Measurements from ENCODE around the gene WASL. TPM values are rescaled to one million over a fixed set of nuclear protein-coding genes. Genes with fewer than 3 reads are reported as not detected.
"Not testable (repeated sequence)": the region's sequence is repeated elsewhere in the genome, so short reads cannot be mapped to it uniquely, and the experiment has no call there.

Gene WASL
- polyA plus RNA-seq, 1 donor (not counting 4 experiments of a cell fraction or from before 2014, with no cell fraction given) = 17.5 TPM

GRCh38 chr7:123723913-123724312, 24.9 kb downstream of the WASL start:
- Histone ChIP-seq H4K20me1 (ENCODE audit: control insufficient read depth, extremely low read depth, insufficient read depth, low read length) (peaks cover 2% of the 10 kb centered on the region), H3K9ac (ENCODE audit: control insufficient read depth, extremely low read depth, insufficient read depth, low read length) (no peak overlapping the region), H3K36me3 (ENCODE audit: control insufficient read depth in 2 of 2, extremely low read depth in 1 of 2, insufficient read depth in 2 of 2, low read length in 2 of 2) (peaks cover 0 to 1% of the 10 kb centered on the region in 2 experiments), H3K27ac (ENCODE audit: control insufficient read depth, insufficient read depth, low read length) (no peak overlapping the region), H3K4me2 (ENCODE audit: control insufficient read depth, extremely low read depth, insufficient read depth, low read depth, low read length) (no peak overlapping the region), H3K4me1 (ENCODE audit: control insufficient read depth, extremely low read depth, insufficient read depth, low read length) (no peaks in the 10 kb centered on the region), H3K9me1 (ENCODE audit: control insufficient read depth, extremely low read depth, insufficient read depth, low read length) (no peaks in the 10 kb centered on the region), H2AFZ (ENCODE audit: control insufficient read depth, low read length) (no peak overlapping the region), H3K9me3 (ENCODE audit: control insufficient read depth, low read depth, low read length) (no peaks in the 10 kb centered on the region), H3K79me2 (ENCODE audit: control insufficient read depth, insufficient read depth, low read length) (peaks cover 94% of the 10 kb centered on the region), H3K4me3 (ENCODE audit: control insufficient read depth in 2 of 3, extremely low read depth in 1 of 3, insufficient read depth in 2 of 3, low read depth in 1 of 3, low read length in 3 of 3) (no peak overlapping the region), H3K27me3 (ENCODE audit: control insufficient read depth, extremely low read depth, insufficient read depth, low read length) (no peaks in the 10 kb centered on the region)
- FAIRE-seq (no peak), DNase-seq (ENCODE audit: low read depth, low spot score) (no peak)
- TF ChIP-seq CTCF (optimal IDR thresholded peaks at IDR 0.05 in 1 of 3, IDR thresholded peaks at IDR 0.05 in 1 of 3, conservative IDR thresholded peaks at IDR 0.05 in 1 of 3; ENCODE audit: extremely low read depth in 1 of 3, insufficient read depth in 2 of 3, low read length in 3 of 3) (no peak), EZH2 (IDR thresholded peaks at IDR 0.05; ENCODE audit: low read length) (no peak)
- dilution Hi-C loops (cut with MboI; ENCODE audit: extremely low pct_ligation_motif_present, low sequenced_read_pairs) = no loop called here

- H3K9ac ChIP-seq (ENCODE audit: control insufficient read depth, extremely low read depth, insufficient read depth, low read length); H3K4me3 ChIP-seq (ENCODE audit: control insufficient read depth in 2 of 3, extremely low read depth in 1 of 3, insufficient read depth in 2 of 3, low read depth in 1 of 3, low read length in 3 of 3); H3K9me3 ChIP-seq (ENCODE audit: control insufficient read depth, low read depth, low read length); H3K9me1 ChIP-seq (ENCODE audit: control insufficient read depth, extremely low read depth, insufficient read depth, low read length); H3K27me3 ChIP-seq (ENCODE audit: control insufficient read depth, extremely low read depth, insufficient read depth, low read length); dilution Hi-C loops (cut with MboI; ENCODE audit: extremely low pct_ligation_motif_present, low sequenced_read_pairs); H3K4me2 ChIP-seq (ENCODE audit: control insufficient read depth, extremely low read depth, insufficient read depth, low read depth, low read length); H3K27ac ChIP-seq (ENCODE audit: control insufficient read depth, insufficient read depth, low read length); DNase-seq (ENCODE audit: low read depth, low spot score); FAIRE-seq; H3K4me1 ChIP-seq (ENCODE audit: control insufficient read depth, extremely low read depth, insufficient read depth, low read length); H4K20me1 ChIP-seq (ENCODE audit: control insufficient read depth, extremely low read depth, insufficient read depth, low read length); H3K36me3 ChIP-seq (ENCODE audit: control insufficient read depth in 2 of 2, extremely low read depth in 1 of 2, insufficient read depth in 2 of 2, low read length in 2 of 2); H2AFZ ChIP-seq (ENCODE audit: control insufficient read depth, low read length): not testable (repeated sequence)
- peaks cover 83% of the 10 kb centered on the region for H3K79me2 ChIP-seq (ENCODE audit: control insufficient read depth, insufficient read depth, low read length)
Observed at GRCh38 chr7:123720527-123720926, 28.3 kb downstream of the WASL start.

- Histone ChIP-seq H4K20me1 (ENCODE audit: control insufficient read depth, extremely low read depth, insufficient read depth, low read length) (no peaks in the 10 kb centered on the region), H3K27ac (ENCODE audit: control insufficient read depth, insufficient read depth, low read length) (no peak overlapping the region), H3K4me2 (ENCODE audit: control insufficient read depth, extremely low read depth, insufficient read depth, low read depth, low read length) (no peak overlapping the region), H2AFZ (ENCODE audit: control insufficient read depth, low read length) (no peak overlapping the region), H3K9ac (ENCODE audit: control insufficient read depth, extremely low read depth, insufficient read depth, low read length) (no peak overlapping the region), H3K4me1 (ENCODE audit: control insufficient read depth, extremely low read depth, insufficient read depth, low read length) (peaks cover 3% of the 10 kb centered on the region), H3K9me1 (ENCODE audit: control insufficient read depth, extremely low read depth, insufficient read depth, low read length) (no peaks in the 10 kb centered on the region), H3K4me3 (ENCODE audit: control insufficient read depth in 2 of 3, extremely low read depth in 1 of 3, insufficient read depth in 2 of 3, low read depth in 1 of 3, low read length in 3 of 3) (no peak overlapping the region), H3K27me3 (ENCODE audit: control insufficient read depth, extremely low read depth, insufficient read depth, low read length) (no peaks in the 10 kb centered on the region), H3K79me2 (ENCODE audit: control insufficient read depth, insufficient read depth, low read length) (peaks cover 78% of the 10 kb centered on the region), H3K9me3 (ENCODE audit: control insufficient read depth, low read depth, low read length) (no peaks in the 10 kb centered on the region), H3K36me3 (ENCODE audit: control insufficient read depth in 2 of 2, extremely low read depth in 1 of 2, insufficient read depth in 2 of 2, low read length in 2 of 2) (peaks cover 0 to 2% of the 10 kb centered on the region in 2 experiments)
- TF ChIP-seq EZH2 (IDR thresholded peaks at IDR 0.05; ENCODE audit: low read length) (no peak), CTCF (optimal IDR thresholded peaks at IDR 0.05 in 1 of 3, IDR thresholded peaks at IDR 0.05 in 1 of 3, conservative IDR thresholded peaks at IDR 0.05 in 1 of 3; ENCODE audit: extremely low read depth in 1 of 3, insufficient read depth in 2 of 3, low read length in 3 of 3) (no peak)
- FAIRE-seq (no peak), DNase-seq (ENCODE audit: low read depth, low spot score) (no peak)
- dilution Hi-C loops (cut with MboI; ENCODE audit: extremely low pct_ligation_motif_present, low sequenced_read_pairs) = no loop called here
Observed at GRCh38 chr7:123719197-123719721, 29.5 kb downstream of the WASL start.
